ENCODE data around the gene GMDS. TPM values are rescaled to one million over a fixed set of nuclear protein-coding genes. Genes with fewer than 3 reads are reported as not detected.

The GMDS gene
- total and polyA plus RNA-seq, 2 of the 4 experiments (the other 2 are of a cell fraction), result 7.3 to 21.9 TPM

- intact Hi-C loops (cut with micrococcal nuclease) (no loop called here), in situ Hi-C loops (cut with MboI; ENCODE audit: low sequenced_read_pairs) (no loop called here), dilution Hi-C loops (cut with HindIII; ENCODE audit: low sequenced_read_pairs, unreplicated experiment) (no loop called here)
- no peak overlapping the region for H2AK9ac ChIP-seq (replicated peaks; ENCODE audit: low read depth, low read length, poor library complexity)
- H3K18ac ChIP-seq (ENCODE audit: low read depth, low read length), result no peak overlapping the region
- H4K5ac ChIP-seq (ENCODE audit: low read depth, low read length), result no peak overlapping the region
- no peak overlapping the region for H2AFZ ChIP-seq (replicated peaks; ENCODE audit: low read length, poor library complexity)
- H3K27me3 ChIP-seq (ENCODE audit: control insufficient read depth, insufficient read depth, low read length), result no peaks in the 10 kb centered on the region
- no peak overlapping the region for H4K91ac ChIP-seq (ENCODE audit: insufficient read depth, low read depth, low read length)
- no peak overlapping the region for H3K9ac ChIP-seq (ENCODE audit: low read depth, low read length)
- H3K56ac ChIP-seq (ENCODE audit: extremely low read depth, insufficient read depth, low read length), result no peak overlapping the region
- H3K4me2 ChIP-seq (ENCODE audit: low read depth, low read length), result no peak overlapping the region
- no peak overlapping the region for H3K4me3 ChIP-seq (ENCODE audit: insufficient read depth, low read depth, low read length)
- H3K36me3 ChIP-seq (ENCODE audit: control insufficient read depth, insufficient read depth, low read length), result no peaks in the 10 kb centered on the region
- no peak overlapping the region for H2BK120ac ChIP-seq (ENCODE audit: low read depth, low read length)
- BruUV-seq (replicated peaks), result no TSS peak
- H3K9me1 ChIP-seq (ENCODE audit: insufficient read depth, low read length), result peaks cover 22% of the 10 kb centered on the region
- H2BK20ac ChIP-seq (ENCODE audit: low read depth, low read length), result no peak overlapping the region
- ChIA-PET POLR2A (ENCODE audit: unreplicated experiment) (no interaction called here), CTCF (no interaction called here)
- H3K27ac ChIP-seq (ENCODE audit: insufficient read depth, low read length), result no peak overlapping the region
- no peaks in the 10 kb centered on the region for H3K9me3 ChIP-seq (ENCODE audit: control insufficient read depth, insufficient read depth, low read length)
- WGBS, 2 experiments (ENCODE audit: extremely low coverage in 2 of 2, insufficient read length in 1 of 2), result no CpG with 5 or more reads among the region's 3 CpGs
- no peak overlapping the region for H2BK5ac ChIP-seq (ENCODE audit: low read depth, low read length, poor library complexity, severe bottlenecking)
- no peak overlapping the region for H3K4ac ChIP-seq (ENCODE audit: low read depth, low read length)
- no peaks in the 10 kb centered on the region for H4K20me1 ChIP-seq (ENCODE audit: insufficient read depth, low read length)
- no peak overlapping the region for H2AK5ac ChIP-seq (ENCODE audit: low read depth, low read length)
- no peak overlapping the region for H4K8ac ChIP-seq (ENCODE audit: low read depth in 2 of 2, low read length in 2 of 2)
- TF ChIP-seq NFE2L2 (IDR thresholded peaks at IDR 0.05; ENCODE audit: low read depth, low read length) (no peak), MAFK (IDR thresholded peaks at IDR 0.05; ENCODE audit: low read depth, low read length) (peak; percentile 86), BHLHE40 (IDR thresholded peaks at IDR 0.05; ENCODE audit: low read depth, low read length) (no peak)
- H3K79me1 ChIP-seq (ENCODE audit: low read depth in 1 of 2, low read length in 2 of 2), result peaks cover 0 to 6% of the 10 kb centered on the region in 2 experiments; a peak in 2 of 4 replicates
- H3K14ac ChIP-seq (replicated peaks; ENCODE audit: low read depth, low read length), result no peak overlapping the region
- no peak overlapping the region for H3K23ac ChIP-seq (ENCODE audit: low read depth, low read length)
- no peak overlapping the region for H2BK15ac ChIP-seq (ENCODE audit: low read depth, low read length)
- ATAC-seq (ENCODE audit: low read depth) (no peak), DNase-seq (no peak)
- peaks cover 16% of the 10 kb centered on the region for H3K4me1 ChIP-seq (ENCODE audit: control insufficient read depth, insufficient read depth, low read length)
Observed at GRCh38 chr6:1913577-1913976, 331.8 kb downstream of the GMDS start.
